GM19240 (cell line): ENCODE results near the gene ZFHX2.

Source experiments
- DNase-seq: peaks from one replicate; pipeline ENCODE4 v3.0.0; 2011; ENCODE audit warnings: low spot score; ENCODE audit not compliant: insufficient read length

Gene ZFHX2

GRCh38 chr14:23559926-23560520 is 8.5 kb upstream of the ZFHX2 start:
- DNase-seq, result no peak

DNA sequence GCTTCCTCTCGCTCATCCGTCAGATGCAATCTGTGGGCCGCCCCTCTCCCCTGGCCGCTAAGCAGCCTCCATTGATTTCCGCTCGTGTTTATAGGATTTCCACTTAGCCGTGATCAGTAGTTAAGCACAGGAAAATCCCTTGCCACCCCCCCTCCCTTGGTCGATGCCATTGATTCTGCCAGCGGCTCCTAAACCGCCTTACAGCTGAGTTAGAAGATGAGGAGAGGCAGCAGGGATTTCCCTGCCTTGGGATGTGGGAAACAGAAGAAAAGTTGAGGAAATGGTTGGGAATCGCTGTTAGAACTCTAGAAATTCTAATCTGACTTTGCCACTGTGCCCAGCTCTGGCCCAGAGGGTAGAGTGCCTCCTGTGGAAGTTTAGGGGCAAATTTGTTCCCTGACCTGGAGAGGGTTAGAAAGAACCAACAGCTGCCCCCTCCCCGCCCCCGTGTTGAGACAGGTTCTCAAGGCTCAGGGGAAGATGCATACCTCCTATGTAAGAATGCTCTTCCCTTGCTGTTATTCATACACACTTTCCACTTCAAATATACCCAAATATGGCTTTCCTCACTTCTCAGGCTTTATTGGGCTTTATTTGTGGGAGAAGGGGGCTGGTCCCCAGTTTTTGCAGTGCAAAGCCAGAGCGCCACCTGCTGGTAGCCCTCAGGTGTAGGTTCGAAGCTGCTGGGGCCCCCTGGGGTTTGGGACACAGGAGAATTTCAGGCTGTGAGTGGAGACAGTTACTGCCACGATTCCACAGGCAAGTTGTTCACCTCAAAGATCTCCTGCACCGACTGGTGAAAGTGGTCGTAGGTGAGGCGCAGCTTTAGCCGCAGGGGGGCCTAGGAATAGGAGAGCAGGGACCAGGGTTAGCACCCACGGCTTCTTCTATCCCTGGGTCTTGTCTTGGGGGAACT is 7.7 kb upstream of the ZFHX2 start:
- no peak for DNase-seq

- no peak for DNase-seq
Measured at GRCh38 chr14:23558346-23559009, 6.9 kb upstream of the ZFHX2 start.

DNA sequence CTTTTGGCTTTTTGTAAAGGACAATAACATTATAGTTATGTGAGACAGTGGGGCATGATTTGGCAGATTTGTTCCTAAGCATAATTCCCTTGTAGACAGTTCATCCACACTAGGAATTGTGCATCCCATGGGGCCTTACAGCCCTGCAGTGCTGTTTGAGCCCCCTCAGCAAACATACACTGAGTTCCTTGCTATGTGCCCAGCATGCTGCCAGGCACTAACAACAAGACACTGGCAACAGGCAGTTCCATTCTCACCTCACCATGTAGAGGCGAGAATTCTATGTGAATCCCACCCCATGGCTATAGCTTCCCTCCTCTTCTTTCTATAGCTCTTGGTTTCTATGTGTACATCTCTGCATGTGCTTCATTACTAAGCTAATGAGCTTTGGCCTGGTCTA is 6.4 kb upstream of the ZFHX2 start:
- no peak for DNase-seq

DNA sequence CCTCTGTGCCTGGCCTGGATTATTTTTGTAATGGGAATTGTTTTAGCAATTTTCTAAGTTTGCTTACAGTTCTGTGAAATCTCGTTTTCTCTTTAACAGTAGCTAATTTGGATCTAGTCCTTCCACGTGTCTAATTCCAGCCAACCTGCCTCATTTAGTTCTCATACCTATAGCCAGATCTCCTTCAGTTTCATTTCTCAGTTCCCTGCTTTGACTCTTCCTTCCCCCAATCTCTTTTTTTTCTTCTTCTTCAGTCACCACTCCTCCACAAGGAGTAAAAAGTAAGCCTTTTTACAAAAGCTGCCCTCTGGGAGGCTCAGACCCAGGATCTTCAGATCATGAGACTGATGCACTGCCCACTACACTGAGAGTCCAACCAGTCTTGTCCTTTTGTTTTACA is 6.0 kb upstream of the ZFHX2 start:
- no peak for DNase-seq

DNA sequence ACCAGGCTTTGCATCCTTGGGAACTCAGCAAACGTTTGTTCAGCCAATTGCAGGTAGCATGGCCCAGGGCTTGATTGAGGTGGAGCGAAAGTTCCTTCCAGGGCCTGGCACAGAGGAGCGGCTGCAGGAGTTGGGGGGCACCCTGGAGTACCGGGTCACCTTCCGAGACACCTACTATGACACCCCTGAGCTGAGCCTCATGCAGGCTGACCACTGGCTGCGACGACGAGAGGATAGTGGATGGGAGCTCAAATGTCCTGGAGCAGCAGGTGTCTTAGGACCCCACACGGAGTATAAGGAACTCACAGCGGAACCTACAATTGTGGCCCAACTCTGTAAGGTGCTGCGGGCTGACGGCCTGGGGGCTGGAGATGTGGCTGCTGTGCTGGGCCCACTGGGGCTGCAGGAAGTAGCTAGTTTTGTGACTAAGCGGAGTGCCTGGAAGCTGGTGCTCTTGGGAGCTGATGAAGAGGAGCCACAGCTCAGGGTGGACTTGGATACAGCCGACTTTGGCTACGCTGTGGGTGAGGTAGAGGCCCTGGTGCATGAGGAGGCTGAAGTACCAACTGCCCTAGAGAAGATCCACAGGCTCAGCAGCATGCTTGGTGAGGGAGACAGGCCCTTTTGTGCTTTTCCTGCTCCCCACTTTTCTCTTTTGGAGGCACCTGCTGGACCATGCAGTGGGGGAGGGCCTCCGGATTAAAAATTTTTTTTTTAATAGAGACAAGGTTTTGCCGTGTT is 5.3 kb upstream of the ZFHX2 start:
- DNase-seq, result no peak

- DNase-seq, result peak; percentile 88
Measured at GRCh38 chr14:23555882-23556699, 4.5 kb upstream of the ZFHX2 start, which contains the start of gene THTPA. TSS of gene THTPA (plus strand) at chr14:23556271. CDS start at chr14:23556758, 487 bp downstream.

GRCh38 chr14:23555533-23555881 is 3.9 kb upstream of the ZFHX2 start:
- no peak for DNase-seq

GRCh38 chr14:23550812-23551265 is 726 bp downstream of the ZFHX2 start:
- DNase-seq, result no peak

DNA sequence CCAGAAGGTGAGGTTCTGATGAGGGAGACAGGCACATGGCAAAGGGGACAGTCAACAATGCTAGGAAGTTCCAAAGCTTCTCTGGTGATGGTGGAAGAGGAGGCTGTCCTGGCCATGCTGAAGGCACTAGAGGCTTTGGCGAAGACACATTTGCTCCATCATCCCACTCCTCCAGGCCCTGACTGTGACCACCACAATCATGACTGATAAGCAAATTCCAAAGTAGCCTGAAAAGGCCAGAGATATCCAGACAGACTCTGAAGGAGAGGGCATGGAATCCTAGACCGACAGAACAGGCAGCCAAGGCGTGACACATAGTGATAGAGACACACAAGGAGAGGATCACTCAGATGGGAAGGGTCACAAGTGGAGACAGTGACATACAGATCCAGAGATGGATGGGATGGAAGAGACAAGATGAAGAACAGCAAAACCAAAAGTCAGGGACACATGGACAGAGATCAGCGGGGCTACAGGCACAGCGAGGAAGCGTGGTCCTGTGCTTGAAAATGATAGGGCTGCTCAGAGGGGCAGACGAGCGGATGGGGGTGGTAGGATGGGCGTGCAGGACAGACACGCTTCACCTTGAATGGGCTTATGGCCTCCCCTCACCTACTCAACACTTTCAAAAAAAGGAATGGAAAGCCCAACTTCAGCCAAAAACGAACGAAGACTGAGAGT is 1.3 kb downstream of the ZFHX2 start:
- DNase-seq, result no peak

DNA sequence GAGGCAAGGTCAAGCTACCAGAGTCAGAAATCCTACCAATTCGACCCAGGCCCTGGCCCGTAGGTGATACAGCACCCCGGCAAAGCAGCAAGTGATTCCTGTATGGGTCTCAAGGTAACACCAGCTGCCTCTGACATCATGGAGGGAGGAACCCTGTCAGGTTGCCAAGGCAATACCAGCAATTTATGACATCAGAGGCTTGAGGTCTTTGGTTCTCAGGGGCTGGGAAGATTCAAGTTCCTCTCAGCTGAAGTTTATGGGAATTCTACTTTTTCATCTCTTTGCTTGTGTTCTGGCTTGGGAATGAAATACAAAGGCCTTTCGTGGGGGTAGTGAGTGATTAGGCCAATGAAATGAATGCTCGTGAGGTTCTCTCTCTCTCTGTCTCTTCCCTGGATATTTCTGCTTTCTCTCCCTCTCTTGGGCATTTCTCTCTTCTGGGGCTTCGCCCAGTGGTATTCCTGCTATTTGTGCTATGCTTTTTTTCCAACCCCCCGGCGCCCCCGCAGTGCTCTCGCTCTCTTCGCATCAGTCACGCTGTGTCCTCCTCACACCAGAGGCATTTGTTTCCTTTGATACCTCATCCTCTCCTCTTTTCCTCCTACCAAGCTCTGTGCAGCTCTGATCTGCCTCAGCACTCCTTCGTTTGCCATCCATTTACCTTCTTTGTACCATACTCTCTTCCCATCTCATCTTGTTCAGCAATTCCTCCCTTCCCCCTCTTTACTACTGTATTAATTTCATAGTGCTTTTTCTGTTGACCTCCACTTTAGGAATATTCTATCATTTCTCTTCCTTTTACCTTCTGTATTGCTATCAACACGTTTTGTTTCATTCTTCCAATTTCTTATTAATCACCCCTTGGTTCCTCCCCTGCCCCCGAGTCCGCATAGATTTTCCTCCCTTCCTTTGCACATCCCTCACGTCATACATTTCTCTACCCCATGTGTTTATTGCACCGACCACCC is 2.9 kb downstream of the ZFHX2 start:
- no peak for DNase-seq

DNA sequence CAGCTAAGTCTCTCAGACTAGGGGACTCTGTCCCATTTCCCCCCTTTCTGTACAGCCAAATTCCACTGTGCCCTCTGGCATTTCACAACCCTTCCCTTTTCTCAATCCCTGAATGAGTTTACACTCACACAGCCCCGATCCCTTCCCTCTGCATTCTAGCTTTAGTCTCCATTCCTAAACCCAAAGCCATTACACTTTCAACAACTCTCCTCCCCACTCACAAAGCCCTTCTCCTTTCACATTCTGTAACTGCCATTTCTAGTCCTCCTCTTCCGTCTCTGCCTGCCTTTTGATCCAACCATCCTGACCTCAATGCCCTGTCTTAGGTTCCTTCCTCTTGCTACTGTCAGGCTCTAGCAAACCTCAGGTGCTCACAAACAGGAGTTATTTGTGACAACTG is 3.6 kb downstream of the ZFHX2 start:
- no peak for DNase-seq

- no peak for DNase-seq
Measured at GRCh38 chr14:23546450-23547035, 5.0 kb downstream of the ZFHX2 start.

DNA sequence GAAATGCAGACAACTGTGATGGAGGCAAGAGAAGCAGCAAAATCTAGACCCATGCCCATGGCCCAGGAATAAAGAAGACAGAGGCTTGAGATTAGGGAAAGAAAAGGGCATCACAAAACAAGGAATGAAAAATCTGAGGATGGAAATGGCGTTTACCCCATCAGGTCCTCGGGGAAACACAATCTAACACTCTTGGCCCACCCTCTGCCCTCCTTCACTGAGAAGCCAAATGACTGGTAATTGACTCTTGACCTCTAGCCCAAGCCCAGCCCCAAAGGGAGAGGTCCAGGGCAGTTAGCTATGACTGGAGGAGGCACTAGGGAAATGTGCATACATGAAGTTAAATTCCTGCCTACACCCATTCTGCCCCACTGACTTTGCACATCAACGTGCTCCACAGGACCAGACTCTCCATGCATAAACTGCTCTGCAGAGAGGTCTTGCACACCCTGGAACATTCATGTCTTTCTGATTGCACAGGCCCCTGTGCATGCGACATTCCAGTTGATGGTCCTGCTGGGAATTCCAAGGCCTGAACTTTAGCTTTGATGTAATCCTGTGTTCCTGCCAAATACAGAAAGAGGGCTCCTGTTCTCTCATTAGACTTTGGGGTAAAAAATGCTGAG is 5.7 kb downstream of the ZFHX2 start:
- no peak for DNase-seq

DNA sequence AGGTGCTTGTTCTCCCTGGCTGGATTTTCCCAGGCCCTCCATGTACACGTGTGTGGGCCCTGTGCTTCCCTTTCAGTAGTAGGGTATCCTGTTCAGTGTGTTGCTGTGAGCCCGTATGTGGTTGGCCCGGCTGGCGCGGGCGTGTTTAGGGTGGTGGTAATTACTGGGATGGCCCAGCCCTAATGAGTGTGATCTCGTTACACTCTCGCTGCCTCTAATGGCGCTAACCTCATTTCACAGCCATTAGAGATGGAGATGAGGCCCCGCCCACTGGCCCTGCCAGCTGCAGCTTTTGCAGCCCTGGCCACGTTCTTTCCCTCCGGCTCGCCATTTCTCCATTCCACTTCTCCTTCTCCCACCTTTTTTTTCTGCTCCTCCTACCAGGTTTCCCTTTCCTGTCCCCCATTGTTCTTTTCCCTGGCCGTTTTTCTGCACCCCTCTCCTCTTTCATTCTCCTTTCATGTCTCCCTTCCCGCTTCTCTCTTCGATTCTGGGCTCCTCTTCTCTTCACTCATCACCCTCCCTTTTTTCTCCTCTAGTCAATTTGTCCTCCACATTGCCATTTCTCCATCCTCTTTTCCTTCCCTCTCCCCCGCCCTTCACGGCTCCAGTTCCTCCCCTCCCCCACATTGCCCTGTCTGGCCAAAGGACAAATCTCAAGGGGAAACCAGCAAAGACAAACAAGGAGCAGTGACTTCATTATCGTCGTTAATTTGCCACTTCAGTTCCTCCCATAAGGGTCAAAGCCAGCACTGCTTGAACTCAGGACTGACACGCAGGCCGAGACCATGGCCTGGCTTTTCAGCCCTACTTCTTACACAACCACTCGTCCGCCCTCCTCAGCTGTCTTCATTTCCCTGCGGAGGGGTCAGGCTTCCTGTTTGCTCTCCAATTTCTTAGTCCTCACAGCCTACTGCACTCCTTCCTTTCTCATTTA is 6.8 kb downstream of the ZFHX2 start:
- no peak for DNase-seq

DNA sequence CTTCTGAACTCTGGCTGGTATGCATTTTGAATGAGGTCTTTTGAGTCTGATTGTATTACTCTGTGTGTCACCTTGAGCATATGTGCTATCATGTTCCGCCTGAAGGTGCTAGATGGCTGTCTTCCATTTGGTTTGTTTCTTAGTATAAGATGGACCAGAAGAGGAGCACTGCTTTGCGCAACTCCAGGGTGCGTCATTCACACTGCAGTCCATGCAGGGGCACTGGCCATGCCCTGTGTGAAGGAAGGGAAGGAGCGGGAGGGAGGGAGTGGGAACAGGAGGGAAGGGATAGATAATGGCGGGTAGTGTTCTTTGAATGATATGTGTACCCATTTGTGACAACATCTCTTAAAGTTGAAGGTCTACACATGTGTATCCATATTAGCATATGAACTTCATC is 8.2 kb downstream of the ZFHX2 start:
- no peak for DNase-seq

- DNase-seq, result no peak
Measured at GRCh38 chr14:23542261-23542660, 9.3 kb downstream of the ZFHX2 start.
